Measurements from ENCODE around the gene VASP. TPM values are rescaled to one million over a fixed set of nuclear protein-coding genes. Genes with fewer than 3 reads are reported as not detected.

Gene VASP
- polyA plus RNA-seq, 2 of the 4 experiments (the other 2 are of a cell fraction), result 64.5 to 94.3 TPM

- TF ChIP-seq RNF2 (IDR thresholded peaks at IDR 0.05; ENCODE audit: borderline replicate concordance, low read depth), result no peak
- TF ChIP-seq HOXB13 (CRISPR knock-in tag; IDR thresholded peaks at IDR 0.05; ENCODE audit: low read depth), result no peak
- TF ChIP-seq CBX8 (IDR thresholded peaks at IDR 0.05), result no peak
- no peak for TF ChIP-seq EHF (CRISPR knock-in tag; IDR thresholded peaks at IDR 0.05)
- TF ChIP-seq GATA3 (IDR thresholded peaks at IDR 0.05; ENCODE audit: borderline replicate concordance), result no peak
- TF ChIP-seq ZSCAN20 (CRISPR knock-in tag; IDR thresholded peaks at IDR 0.05), result no peak
- TF ChIP-seq SMC3 (IDR thresholded peaks at IDR 0.05), result no peak
- no peak for TF ChIP-seq KDM5A (IDR thresholded peaks at IDR 0.05)
- no peak for TF ChIP-seq HEYL (CRISPR knock-in tag; IDR thresholded peaks at IDR 0.05)
Measured at GRCh38 chr19:45472563-45473366, 34.5 kb upstream of the VASP start (continued).

- CTCF ChIA-PET, result interaction anchor here (9.6 to 33.4 kb wide), 2 partner anchors 16 to 37 kb away, joined by 107 to 1883 read pairs; partner anchors contain the start of gene ERCC1
- POLR2A ChIA-PET, result no interaction called here
Measured at GRCh38 chr19:45473367-45473681, 34.0 kb upstream of the VASP start.

More at GRCh38 chr19:45473367-45473681, 34.0 kb upstream of the VASP start:
- no peak overlapping the region for H3K4me2 ChIP-seq
- H3K4me1 ChIP-seq, result peaks cover 18% of the 10 kb centered on the region
- 44% methylated on average over 5 of the region's 5 CpGs for WGBS (ENCODE audit: missing lambda C conversion rate)
- no peak for FAIRE-seq
- DNase-seq (ENCODE audit: low read depth in 1 of 2, low spot score in 1 of 2), result no peak
- no peak for ATAC-seq
- H3K4me3 ChIP-seq, result no peak overlapping the region
- TF ChIP-seq POLR2AphosphoS2 (conservative IDR thresholded peaks at IDR 0.05; ENCODE audit: low read length), result no peak
- no peak for TF ChIP-seq ZFP36 (IDR thresholded peaks at IDR 0.05; ENCODE audit: borderline replicate concordance, partially characterized antibody)
- TF ChIP-seq HOXA7 (CRISPR knock-in tag; IDR thresholded peaks at IDR 0.05), result no peak
- TF ChIP-seq NFE2L2 (conservative IDR thresholded peaks at IDR 0.05; ENCODE audit: low read length), result no peak
- TF ChIP-seq TFCP2L1 (CRISPR knock-in tag; IDR thresholded peaks at IDR 0.05), result no peak
- no peak for TF ChIP-seq EP300 (IDR thresholded peaks at IDR 0.05)
- TF ChIP-seq HMGXB4 (CRISPR knock-in tag; IDR thresholded peaks at IDR 0.05; ENCODE audit: borderline replicate concordance), result no peak
- TF ChIP-seq CTCF (IDR thresholded peaks at IDR 0.05), result no peak
- TF ChIP-seq CHD4 (IDR thresholded peaks at IDR 0.05; ENCODE audit: borderline replicate concordance), result no peak
- TF ChIP-seq NR3C1 (IDR thresholded peaks at IDR 0.05), result no peak
- no peak for TF ChIP-seq RFX5 (IDR thresholded peaks at IDR 0.05)
- no peak for TF ChIP-seq KDM5A (IDR thresholded peaks at IDR 0.05)
- TF ChIP-seq MAFK (IDR thresholded peaks at IDR 0.05; ENCODE audit: partially characterized antibody), result no peak
- no peak overlapping the region for H3K27ac ChIP-seq
- H3K9me3 ChIP-seq, result no peaks in the 10 kb centered on the region

All from A549 (cell line).